NOMO-1 (cell line): ENCODE results near the gene APOM.

Experiments used
- DNase-seq, 2 experiments: peaks; one replicate each; lab custom pipeline; 2025; ENCODE audit not compliant: unreplicated experiment in 2 of 2; lab: John Stamatoyannopoulos, UW

Gene APOM

DNA sequence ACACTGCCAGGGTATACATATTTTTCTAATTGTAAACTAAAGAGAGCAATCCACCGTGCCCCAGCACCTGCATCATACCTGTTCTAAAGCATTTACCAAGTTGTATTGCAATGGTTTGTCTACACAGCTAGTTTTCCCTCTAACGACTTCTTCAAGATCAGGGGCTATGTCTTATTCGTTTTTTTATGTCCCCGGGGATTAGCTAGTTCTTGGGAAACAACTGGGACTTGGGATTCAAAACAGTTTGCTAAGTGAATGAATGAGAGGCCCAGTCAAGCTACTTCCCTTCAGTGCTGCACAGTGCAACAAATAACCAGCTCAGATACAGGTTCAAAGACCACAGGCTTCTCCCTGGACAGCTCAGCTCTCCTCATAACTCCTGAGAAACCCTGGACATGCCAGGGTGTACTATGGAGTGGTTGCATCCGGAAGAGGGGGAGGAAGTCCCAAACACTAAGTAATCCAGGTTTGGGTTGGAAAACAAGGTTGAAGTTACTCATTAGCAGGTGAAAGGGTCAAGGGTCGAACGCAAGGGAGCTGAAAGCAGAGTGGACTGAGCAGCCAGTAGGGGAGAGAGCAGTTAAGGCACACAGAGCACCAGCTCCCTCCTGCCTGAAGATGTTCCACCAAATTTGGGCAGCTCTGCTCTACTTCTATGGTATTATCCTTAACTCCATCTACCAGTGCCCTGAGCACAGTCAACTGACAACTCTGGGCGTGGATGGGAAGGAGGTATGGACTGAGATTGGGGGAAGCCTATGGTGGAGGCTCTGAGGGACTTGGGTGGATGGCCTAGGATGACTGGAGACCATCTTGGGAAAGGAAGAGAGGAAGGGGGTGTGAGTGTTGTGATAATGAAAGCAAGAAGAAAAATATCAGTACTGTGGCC lies at the start of gene APOM:
TSS of gene APOM (plus strand) at position 546 of the 889 bp plus-strand sequence. CDS start at position 619, 73 bp downstream.
- no peak for DNase-seq

DNA sequence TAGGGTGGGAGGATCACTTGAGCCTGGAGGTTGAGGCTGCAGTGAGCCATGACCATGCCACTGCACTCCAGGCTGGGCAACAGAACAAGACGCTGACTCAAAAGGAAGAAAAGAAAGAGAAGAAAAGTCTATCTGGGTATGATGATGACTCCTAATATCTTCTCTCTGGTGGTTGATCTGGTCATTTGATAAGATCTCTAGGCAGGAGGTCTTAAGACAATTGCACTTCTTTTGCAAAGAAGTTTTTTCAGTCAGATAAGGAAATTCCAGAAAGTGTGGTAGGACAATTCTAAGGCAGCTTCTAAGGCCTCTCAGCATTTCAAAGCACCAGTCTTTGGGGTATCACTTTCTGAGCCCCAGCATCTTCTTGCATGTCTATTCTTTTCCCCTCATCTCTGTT lies 48.4 kb upstream of the APOM start:
- DNase-seq = no peak

DNA sequence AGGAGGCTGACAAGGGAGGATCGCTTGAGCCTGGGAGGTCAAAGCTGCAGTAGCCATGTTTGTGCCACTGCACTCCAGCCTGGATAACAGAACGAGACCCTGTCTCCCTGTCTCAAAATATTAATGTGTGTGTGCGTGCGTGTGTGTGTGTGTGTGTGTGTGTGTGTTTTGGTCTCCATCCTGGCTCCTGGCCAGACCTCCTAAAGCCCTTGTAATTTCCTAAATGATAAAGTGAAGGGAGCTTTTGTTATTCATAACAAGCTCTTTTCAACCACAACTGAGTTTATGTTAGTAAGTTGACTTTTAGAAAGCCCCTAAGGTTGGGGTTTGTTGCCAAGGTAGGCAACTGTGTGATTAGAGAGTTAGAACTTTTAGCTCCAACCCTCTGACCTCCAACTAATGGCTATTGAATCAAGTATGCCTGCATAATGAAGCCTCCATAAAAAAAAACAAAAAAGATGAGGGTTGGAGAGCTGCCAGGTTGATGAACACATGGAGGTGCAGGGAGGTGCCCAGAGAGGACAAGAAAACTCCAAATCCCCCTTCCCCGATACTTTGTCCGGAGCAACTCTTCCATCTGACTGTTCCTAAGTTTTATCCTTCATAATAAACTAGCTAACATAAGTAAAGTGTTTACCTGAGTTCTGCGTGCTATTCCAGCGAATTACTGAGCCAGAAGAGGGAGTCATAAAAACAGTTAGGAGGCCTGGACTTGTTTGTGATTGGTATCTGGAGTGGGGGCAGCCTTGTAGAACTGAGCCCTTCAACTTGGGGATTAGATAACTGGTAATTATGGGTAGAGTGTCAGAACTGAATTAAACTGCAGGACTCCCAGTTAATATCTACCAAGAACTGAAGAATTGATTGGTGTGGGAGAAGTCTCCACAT lies 45.9 kb upstream of the APOM start:
- no peak for DNase-seq

DNA sequence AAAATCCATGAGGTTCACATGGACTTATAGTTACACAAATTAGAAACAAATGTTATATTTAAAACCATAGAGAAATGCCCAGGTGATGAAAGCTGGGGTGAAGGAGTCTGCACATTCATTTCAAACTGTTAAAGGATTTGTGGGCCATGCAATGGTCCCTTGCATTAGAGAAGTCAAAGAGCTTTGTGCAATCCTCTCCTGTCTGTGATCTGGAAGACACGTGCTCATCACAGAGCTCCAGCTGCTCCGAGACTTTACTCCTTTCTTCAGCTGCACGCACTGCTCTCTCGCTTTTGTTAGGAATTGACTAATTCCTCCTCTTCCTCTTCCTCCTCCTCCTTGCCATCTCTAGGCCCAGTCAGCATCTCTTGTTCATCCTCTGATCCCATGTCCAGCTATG lies 44.7 kb upstream of the APOM start:
- DNase-seq = no peak

DNA sequence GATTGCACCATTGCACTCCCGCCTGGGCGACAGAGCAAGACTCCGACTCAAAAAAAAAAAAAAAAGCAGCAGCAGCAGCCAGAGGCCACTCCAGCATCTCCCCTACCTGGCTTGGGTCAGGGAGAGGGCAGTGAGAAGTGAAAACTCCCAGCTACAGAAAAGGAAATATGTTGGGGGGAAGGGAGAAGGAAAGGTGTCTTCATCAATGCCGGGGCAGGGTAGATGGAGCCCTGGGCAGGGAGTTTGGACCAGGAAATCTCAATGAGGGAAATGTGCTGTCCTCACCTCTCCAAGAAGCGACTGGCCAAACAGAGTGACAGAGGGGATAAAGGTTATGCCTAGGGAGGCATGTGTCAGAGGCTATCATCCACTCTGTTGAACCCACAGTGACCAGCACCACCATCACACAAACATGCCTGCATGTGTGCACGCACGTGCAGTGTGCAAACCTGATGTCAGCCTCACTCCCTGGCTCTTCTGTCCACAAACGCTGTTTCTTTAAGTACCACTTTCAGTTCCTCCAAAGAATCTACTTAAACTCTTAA lies 41.5 kb upstream of the APOM start:
- peak; percentile 47 to 67 for DNase-seq

DNA sequence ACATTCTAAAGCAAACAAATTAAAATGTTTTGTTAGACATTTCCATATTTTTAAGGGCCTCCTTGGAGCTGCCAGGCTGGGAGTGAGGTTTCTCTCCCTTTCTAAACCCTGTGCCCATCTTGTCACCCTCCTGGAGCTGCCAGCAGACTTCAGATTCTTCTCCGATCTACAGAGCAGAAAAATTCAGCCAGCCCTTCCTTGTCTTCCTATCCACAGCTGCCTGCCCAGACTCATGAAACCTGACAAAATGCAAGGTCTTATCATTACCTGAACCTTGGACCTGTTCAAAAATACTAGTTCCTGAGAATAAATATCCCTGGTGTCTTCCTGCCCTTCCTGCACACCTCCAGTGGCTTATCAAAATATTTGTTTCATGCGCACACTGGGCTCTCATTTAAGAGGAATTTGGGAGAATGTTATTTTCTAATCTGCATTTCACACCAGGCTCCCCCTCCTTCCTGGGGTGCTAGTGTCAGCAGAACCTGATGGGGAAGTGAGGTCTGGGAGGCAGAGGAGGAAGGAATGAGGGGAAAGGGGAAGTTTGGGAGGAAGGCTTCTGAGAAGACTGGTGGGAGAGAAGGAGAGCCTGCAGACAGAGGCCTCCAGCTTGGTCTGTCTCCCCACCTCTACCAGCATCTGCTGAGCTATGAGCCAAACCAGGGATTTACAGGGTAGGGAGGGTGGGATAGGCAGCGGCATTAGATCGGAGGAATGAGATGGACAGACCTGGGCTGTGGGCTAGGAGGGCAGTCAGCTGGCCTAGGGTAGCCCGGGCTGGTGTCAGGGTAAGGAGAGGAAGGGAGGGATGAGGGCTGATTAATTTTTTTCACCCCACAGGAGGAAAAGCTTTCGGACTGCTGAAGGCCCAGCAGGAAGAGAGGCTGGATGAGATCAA lies 40.8 kb upstream of the APOM start, which contains the start of gene AIF1:
TSS of gene AIF1 (plus strand) at position 551 of the 895 bp plus-strand sequence. CDS start at position 647, 96 bp downstream.
- peak in 1 of 2 experiments; percentile 67 for DNase-seq

DNA sequence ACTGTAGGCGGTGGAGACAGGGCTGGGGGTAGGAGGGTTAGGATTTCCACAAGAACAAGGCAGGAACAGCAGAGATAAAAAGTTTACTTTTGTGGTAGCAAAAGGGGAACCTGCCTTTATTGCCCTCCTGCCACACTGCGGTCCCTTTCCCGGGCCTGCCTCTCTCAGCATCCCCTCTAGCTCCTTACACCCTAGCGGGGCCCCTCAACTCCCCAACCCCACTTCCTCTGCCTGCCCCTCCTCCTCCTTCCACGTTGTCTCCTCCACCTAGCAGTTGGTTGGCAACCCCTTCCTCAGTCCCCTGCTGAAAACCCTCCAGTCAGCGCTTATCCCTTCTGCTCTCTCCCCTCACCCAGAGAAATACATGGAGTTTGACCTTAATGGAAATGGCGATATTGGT lies 39.9 kb upstream of the APOM start:
- peak; percentile 91 to 92 for DNase-seq

DNA sequence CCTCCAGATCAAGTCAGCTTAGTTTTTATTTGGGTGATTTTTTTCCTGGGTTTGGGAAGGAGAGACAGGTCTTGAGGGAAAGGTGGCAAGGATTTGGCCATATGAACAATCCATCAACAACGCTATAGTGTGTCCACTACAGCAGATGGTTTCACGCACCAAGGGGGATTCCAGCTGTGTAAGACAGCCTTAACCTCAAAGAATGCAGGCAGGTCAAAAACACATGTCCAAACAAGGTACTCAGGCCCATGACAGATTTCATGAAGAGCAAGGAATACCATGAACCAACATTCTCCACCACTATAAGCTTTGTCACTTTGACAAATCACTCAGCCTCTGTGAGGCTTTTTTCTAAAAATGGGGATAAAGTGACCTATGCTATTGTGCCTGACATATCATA lies 38.7 kb upstream of the APOM start:
- DNase-seq = no peak

DNA sequence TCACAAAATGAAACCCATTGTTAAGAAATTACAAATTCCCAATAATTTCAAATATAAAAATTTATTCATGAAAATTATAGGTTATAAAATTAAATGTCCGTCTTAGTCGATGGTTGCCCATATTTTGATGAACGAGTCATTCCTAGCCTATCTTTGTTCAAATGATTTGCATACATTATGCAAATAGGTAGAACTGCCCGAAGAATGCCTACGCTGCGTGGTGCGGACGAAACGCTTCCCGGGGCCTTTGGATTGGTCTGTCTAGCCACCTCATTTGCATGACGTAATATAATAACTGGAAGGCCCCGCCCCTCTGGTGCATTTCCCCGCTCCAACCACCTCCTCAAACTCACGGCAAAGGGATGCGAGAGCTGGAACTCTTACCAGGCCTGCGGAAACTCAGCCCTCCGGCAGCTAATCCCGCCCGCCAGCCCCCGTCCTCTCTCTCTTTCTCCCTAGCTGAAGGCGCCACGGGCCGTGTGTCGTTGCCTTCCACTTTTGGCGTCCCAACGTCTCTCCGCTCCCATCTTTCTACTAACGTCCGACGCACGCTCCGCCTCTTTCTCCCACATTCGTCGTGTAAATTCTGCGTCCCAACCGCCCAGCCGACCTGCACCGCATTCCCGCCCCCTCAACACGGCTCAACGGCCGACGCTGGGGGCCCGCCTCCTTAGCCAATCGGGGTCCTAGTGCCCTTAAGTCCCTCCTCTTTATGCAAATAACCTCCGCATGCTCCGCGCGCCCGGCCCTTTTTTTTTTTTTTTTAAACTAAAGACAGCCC lies 35.7 kb upstream of the APOM start:
- peak; percentile 99 for DNase-seq

DNA sequence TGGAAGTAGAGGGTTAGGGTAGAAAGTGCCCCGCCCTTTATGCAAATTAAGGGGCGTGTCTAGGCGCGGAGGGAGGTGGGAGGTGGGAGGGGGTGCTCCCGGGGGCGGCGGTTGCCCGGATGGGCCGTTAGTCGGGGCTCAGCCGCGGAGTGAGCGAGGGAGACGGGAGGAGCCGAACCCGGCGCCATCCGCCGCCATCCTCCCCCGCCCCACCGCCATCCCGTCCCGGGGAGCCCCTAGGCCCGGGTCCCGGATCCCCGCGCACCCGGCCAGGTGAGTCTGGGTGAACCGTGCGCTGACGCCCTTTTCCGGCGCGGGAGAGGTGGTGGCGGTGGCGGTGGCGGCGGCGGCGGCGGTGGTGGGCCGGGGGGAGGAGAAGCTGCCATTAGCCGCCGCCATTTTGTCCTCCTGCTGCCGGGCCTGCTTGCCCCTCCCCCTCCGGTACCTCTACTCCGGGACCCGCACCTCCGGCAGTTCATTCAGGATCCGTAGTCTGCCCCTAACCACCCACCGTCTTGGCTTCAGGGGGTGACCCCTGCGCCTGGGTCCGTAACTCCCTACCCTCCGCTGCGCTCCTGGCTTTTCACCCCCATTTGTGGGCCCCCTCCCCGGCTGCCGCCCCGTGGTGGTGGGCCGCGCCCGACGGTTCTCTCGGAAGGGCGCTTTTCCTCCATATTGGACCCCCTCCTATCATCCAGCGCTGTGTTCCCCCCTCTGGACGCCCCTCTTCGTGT lies 34.9 kb upstream of the APOM start, which contains the start of gene PRRC2A:
TSS of gene PRRC2A (plus strand) at position 130 of the 734 bp plus-strand sequence. CDS start 2,075 bp downstream, outside the sequence.
- DNase-seq = peak; percentile 66 to 69

DNA sequence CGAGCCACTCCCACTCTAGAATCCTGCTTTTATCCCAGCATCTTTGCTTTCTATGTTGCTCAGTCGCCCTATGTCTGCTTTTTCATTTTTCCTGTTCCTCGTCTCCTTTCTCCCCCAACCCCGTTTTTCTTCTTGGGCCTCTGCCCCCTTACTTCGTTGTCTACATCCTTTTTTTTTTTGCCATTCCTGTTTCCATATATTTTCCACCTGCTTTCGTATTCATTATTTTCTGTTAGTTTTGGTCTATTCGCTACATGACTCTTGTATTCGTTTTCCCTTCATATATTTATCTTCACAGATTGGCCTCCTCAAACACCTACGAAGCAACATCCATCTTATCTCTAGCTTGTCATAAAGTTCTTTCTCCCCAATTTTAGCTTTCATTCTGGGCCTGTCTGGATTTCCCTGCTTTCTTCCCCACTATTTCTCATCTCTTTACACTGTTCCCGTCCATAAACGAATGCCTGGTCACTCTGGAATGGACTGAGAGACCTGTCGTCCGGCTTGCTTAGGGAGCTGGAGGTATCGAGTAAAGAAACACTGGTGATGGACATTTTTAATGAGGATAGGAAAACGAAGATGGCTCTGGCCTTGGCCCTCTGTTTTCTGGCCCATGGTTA lies 34.3 kb upstream of the APOM start:
- no peak for DNase-seq

DNA sequence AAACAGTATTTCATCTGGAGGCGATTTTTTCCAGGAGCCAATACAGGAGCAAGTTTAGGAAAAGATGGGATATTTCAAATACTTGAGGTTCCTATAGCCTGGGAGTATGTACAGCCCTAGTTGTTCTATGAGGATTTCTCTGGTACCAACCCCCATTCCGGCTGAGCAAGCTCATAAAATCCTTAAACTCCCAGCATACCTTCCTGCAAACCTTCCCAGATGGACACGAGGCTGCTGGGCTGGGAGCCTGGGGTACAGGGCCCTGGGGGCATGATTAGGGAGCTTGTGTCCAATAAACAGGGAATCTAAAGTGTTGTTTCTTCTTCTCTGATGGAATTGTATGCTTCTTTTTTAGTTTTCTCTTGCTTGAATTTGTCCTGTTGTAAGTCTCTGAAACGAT lies 33.7 kb upstream of the APOM start:
- no peak for DNase-seq

DNA sequence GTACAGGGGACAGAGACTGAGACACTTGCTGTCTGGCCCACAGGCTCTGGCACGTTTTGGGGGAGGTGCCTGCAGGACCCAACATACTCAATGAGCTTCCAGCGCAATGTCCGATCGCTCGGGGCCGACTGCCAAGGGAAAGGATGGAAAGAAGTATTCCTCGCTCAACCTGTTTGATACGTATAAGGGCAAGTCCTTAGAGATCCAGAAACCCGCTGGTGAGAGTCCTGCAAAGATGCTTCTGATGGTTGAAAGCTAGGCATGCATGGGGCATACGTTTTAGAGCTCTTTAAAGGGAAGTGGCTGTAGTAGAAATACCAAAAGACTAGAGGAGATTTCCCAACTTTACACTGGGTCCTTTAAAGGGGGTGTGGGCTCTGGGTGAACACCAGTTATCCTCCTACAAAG lies 33.0 kb upstream of the APOM start:
- peak; percentile 18 to 51 for DNase-seq

DNA sequence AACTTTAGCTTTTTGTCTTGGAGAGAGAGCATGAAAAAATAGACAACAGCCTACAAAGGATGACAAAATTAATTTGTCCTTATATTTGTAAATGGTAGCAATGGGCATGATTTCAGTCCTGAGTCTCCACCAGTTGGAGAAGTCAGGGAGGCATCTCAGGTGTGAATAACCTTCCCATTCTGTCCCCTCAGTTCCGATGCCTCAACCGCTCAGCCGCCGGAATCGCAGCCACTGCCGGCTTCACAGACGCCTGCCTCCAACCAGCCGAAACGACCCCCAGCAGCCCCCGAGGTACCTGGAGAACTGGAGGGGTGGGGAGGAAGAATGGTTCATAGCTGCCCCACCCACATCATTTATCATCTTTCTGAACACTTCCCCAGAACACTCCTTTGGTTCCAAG lies 31.6 kb upstream of the APOM start:
- no peak for DNase-seq

DNA sequence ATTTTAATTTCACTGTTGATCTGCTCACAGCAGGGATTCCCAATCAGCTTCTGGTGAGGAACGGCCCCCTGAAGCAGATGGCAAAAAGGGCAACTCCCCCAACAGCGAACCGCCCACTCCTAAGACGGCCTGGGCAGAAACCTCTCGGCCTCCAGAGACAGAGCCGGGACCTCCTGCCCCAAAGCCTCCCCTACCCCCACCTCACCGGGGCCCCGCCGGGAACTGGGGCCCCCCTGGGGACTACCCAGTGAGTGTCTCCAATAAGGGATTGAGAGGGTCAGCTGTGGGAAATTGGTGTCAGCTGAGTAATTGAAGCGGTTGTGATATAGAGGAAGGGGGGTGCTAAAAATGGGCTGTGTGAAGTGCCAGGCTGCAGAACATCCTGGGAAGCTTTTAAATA lies 28.7 kb upstream of the APOM start:
- no peak for DNase-seq

DNA sequence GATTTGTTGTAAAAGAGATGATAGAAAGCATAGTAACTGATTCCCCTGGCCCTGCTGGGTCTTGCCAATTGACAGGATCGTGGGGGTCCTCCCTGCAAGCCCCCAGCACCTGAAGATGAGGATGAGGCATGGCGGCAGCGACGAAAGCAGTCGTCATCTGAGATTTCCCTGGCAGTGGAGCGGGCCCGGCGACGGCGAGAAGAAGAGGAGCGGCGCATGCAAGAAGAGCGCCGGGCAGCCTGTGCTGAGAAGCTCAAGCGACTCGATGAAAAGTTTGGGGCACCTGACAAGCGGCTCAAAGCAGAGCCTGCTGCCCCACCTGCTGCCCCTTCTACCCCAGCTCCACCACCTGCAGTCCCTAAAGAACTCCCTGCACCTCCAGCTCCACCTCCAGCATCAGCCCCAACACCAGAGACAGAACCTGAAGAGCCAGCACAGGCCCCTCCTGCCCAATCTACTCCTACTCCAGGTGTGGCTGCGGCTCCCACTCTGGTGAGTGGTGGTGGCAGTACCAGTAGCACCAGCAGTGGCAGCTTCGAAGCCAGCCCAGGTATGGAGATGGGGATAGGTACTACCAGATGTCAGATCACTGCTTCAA lies 27.9 kb upstream of the APOM start:
- no peak for DNase-seq

DNA sequence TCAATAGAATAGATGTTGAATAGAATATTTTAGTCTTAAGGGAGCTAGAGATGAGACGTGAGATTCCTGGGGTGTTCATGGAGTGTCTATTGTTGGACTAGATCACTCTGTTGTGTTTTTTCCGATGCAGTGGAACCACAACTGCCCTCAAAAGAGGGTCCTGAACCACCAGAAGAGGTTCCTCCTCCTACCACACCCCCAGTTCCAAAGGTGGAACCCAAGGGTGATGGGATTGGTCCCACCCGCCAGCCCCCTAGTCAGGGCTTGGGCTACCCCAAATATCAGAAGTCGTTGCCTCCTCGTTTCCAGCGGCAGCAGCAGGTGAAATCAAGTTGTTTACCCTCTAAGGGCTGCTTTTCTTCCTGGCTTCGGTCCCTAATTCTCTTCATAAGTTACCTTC lies 26.7 kb upstream of the APOM start:
- no peak for DNase-seq
